ENCODE results near the gene GNAZ.

The GNAZ gene

DNA sequence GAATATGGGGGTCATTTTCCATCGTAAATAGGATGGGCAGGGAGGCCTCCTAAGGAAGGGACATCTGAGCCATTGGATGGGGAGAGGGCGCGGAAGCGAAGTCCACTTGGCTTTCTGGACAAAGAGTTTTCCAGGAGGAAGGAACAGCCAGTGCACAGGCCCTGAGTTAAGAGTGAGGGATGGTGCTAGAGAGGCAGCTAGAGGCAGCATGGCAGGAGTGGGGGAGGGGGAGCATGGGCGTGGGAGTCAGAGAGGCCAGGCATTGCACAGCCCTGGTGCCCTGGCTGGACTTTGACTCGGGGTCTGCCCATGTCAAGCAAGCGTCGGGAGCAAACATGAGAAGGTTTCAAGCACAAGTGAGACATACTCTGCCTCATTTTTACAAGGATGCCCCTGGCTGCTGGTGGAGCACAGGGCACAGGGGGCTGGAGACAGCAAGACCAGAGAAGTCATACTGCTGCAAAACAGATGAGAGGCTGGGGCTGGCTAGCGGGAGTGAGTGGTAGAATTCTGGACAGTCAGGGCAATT lies 9.0 kb downstream of the GNAZ start:
- no peak for DNase-seq

- DNase-seq = no peak
Measured at GRCh38 chr22:23079814-23080521, 9.6 kb downstream of the GNAZ start.

GRCh38 chr22:23080613-23081290 lies 10.4 kb downstream of the GNAZ start:
- no peak for DNase-seq

DNA sequence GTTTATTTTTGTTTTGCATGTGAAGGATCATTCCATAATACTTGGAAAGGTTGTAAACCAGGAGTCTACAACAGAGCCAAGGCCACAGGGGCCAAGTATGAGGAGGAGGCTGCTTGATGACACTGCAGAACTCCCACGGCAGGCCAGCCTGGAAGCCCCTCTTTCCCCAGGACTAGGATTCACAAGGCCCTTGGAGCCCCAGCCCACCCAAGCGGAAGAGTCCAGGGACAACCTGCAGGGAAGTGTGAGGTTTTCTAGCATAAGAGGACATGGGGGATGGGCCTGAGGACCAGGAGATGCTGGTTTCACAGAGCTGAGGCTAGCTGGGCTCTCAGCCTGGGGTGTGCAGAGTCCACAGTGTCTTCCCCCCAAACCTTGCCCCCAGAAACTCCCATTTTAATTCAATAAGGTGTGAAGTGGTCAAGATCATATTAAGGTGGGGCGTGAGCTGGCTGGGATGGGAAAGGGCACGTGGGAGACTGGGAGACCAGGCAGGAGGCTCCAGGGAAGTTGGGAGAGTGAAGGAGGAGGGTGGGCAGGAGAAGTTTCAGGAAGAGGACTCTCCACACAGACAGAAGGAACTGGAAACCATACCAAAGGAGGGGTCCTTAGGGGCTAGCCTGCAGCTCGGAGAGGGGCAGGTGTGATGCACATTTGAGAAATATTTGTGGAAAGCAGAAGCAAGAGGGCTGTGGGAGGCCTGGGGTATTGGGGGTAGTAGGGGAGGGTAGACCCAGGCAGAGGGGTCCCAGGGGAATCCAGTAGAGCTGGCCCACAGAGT lies 12.4 kb downstream of the GNAZ start:
- no peak for DNase-seq

GRCh38 chr22:23083315-23084021 lies 13.1 kb downstream of the GNAZ start:
- DNase-seq = no peak

- DNase-seq = no peak
Measured at GRCh38 chr22:23084453-23085350, 14.4 kb downstream of the GNAZ start.

- no peak for DNase-seq
Measured at GRCh38 chr22:23085351-23085671, 15.0 kb downstream of the GNAZ start.

- no peak for DNase-seq
Measured at GRCh38 chr22:23085785-23086184, 15.5 kb downstream of the GNAZ start.

DNA sequence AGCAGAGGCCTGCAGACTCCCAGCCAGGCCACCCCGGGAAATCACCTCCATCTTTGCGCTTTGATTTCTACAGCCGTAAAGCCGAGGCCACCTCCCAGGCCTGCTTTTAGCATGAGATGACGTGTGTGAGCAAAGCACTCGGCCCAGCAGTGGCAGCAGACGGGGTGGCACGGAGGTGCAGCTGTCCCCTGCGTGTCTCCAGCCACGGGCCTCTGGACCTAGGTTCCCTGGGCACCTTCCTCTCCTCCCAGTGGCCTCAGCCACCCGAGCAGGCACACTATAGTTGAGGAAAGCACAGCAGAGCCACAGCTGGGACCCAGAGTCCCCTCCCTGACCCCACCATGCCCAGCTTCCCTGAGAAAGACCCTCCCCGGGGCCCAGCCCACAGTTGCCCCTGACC lies 15.9 kb downstream of the GNAZ start:
- DNase-seq = no peak

DNA sequence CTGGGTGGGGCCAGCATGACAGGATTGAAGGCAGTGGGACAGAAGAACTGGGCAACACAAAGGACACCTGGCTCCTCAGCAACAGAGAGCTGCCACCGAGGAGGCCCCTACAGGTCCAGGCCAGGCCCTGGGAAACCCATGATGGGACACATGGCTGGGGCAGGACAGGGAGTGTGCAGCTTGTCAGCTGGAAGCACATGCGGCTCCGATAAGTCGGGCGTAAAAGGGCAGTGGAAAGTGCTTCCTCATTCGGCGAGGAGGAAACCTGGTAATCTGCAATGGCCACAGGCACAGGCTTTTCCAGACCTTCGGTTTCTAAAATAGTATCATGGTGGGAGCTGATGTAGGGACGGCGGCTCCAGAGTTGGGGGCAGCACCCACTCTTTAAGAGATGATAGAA lies 16.5 kb downstream of the GNAZ start:
- no peak for DNase-seq

GRCh38 chr22:23088199-23088604 lies 17.9 kb downstream of the GNAZ start:
- DNase-seq = no peak

DNA sequence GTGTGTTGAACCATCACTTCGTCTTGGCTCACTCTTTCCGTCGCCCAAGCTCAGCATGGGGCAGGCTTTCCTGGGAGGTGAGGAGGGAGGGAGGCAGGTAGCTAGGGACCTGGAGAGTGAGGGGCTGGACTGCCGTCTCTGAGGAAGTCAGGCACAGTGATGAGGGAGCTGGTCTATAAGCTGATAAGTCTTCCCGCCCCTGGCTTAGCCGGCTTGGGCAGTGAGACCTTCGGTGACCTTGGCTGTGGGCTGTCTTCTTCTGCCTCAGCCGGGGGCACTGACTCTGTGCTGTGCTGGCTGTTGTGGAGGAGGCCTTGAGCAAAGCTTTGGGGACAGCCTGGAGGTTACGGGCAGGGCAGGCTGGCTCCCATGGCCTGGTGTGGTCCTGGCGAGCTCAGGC lies 18.7 kb downstream of the GNAZ start:
- DNase-seq = no peak

GRCh38 chr22:23089633-23090456 lies 19.5 kb downstream of the GNAZ start:
- DNase-seq = no peak

DNA sequence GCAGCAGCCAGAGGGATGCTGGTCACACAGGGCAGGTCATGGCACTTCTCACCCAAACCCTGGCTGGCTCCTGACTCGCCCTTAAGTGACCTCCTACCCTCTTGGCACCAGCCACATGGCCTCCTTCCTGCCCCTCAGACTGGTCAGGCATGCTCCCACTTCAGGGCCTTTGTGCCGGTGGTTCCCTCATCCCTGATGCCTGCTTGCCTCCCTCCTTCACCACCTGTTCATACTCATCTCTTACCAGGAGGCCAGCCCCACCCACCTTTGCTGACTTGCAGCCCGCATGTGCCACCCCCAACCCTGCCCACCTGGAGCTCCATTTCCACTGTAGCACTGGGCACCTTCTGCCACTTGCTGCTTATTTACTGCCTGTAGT lies 20.1 kb downstream of the GNAZ start:
- no peak for DNase-seq

- DNase-seq = no peak
Measured at GRCh38 chr22:23091760-23092159, 21.4 kb downstream of the GNAZ start.

- no peak for DNase-seq
Measured at GRCh38 chr22:23092217-23092955, 22.1 kb downstream of the GNAZ start.

- DNase-seq = no peak
Measured at GRCh38 chr22:23093051-23093788, 22.9 kb downstream of the GNAZ start.

GRCh38 chr22:23094260-23094659 lies 23.9 kb downstream of the GNAZ start:
- no peak for DNase-seq
